Caco-2 (cell line): Measurements from ENCODE around the gene TARDBP. TPM values are rescaled to one million over a fixed set of nuclear protein-coding genes. Genes with fewer than 3 reads are reported as not detected.

ENCODE experiments used
- BruUV-seq: library from RNA; stranded (reverse); fragments of 400-500 nt; replicated peaks from 2 replicates; lab custom pipeline; 2021; lab: Mats Ljungman, UMichigan
- CTCF ChIA-PET: fragments of 300-600 bp; sonication (Branson Sonifier 250); formaldehyde crosslinking; loops from one replicate; lab custom pipeline; 2022; ENCODE audit warnings: antibody characterized with exemption; lab: Charles Lee
- POLR2A ChIA-PET: fragments of 300-600 bp; sonication (Branson Sonifier 250); formaldehyde crosslinking; loops from one replicate; lab custom pipeline; 2022; ENCODE audit warnings: antibody characterized with exemption; lab: Charles Lee
- DNase-seq, 2 experiments: peaks; one replicate each; pipeline versions ENCODE4 v3.0.0 to v3.0.0-alpha.2; 2020 to 2022
- H3K27me3 ChIP-seq: replicated peaks from 2 replicates; pipeline ENCODE4 v1.6.0; 2011; ENCODE audit warnings: low read length; ENCODE audit not compliant: control insufficient read depth, insufficient read depth
- H3K36me3 ChIP-seq: 2 replicates; pipeline ENCODE4 v1.5.1; 2011; ENCODE audit warnings: low read length; ENCODE audit not compliant: control insufficient read depth, insufficient read depth
- H3K4me1 ChIP-seq: fragments of 250-450 bp; sonication (Bioruptor Pico); 2 replicates; pipeline ENCODE4 v1.5.1; 2020; ENCODE audit warnings: mild to moderate bottlenecking
- H3K4me3 ChIP-seq: 2 replicates; pipeline ENCODE4 v1.5.1; 2011; ENCODE audit warnings: low read depth, mild to moderate bottlenecking, control low read depth, low read length
- H3K9me3 ChIP-seq: fragments of 250-450 bp; sonication (Bioruptor Pico); 2 replicates; pipeline ENCODE4 v1.5.1; 2020; ENCODE audit warnings: mild to moderate bottlenecking, moderate library complexity
- H3K27ac Mint-ChIP-seq: one replicate; pipeline ENCODE4 v1.8.0; 2022; ENCODE audit warnings: mixed read lengths; ENCODE audit not compliant: unreplicated experiment
- H3K27me3 Mint-ChIP-seq: one replicate; pipeline ENCODE4 v1.8.0; 2022; ENCODE audit warnings: mixed read lengths; ENCODE audit not compliant: insufficient read depth, unreplicated experiment
- H3K36me3 Mint-ChIP-seq: one replicate; pipeline ENCODE4 v1.8.0; 2022; ENCODE audit warnings: mild to moderate bottlenecking, mixed read lengths; ENCODE audit not compliant: insufficient read depth, unreplicated experiment
- H3K4me1 Mint-ChIP-seq: one replicate; pipeline ENCODE4 v1.8.0; 2022; ENCODE audit warnings: low read depth, mixed read lengths; ENCODE audit not compliant: unreplicated experiment
- H3K4me3 Mint-ChIP-seq: one replicate; pipeline ENCODE4 v1.8.0; 2022; ENCODE audit warnings: mild to moderate bottlenecking, moderate library complexity, mixed read lengths; ENCODE audit not compliant: unreplicated experiment
- H3K9me3 Mint-ChIP-seq: one replicate; pipeline ENCODE4 v1.8.0; 2022; ENCODE audit warnings: mixed read lengths; ENCODE audit not compliant: unreplicated experiment
- intact Hi-C: fragments of 100-400 bp; cut with micrococcal nuclease; formaldehyde crosslinking; loops from one replicate; pipeline ENCODE4 v1.10.0; 2022; ENCODE audit not compliant: unreplicated experiment
- total RNA-seq: library from RNA; stranded (reverse); gene quantifications from 2 replicates; pipeline ENCODE4 v1.2.3, GENCODE V29; 2022
- TF ChIP-seq, protein P1 (sequence below), 2 experiments: fragments of 200-600 bp in 1 of 2; IDR thresholded peaks; 1 replicate in 1 of 2; 2 replicates in 1 of 2; pipeline versions ENCODE4 v1.5.1 to v1.8.0; 2011 to 2022; ENCODE audit warnings: antibody characterized with exemption in 1 of 2, control low read depth in 1 of 2, inconsistent platforms in 1 of 2, low read depth in 1 of 2, low read length in 1 of 2, mild to moderate bottlenecking in 1 of 2, moderate library complexity in 1 of 2; ENCODE audit not compliant: insufficient read depth in 1 of 2, severe bottlenecking in 1 of 2, unreplicated experiment in 1 of 2

Gene TARDBP
- total RNA-seq, 1 experiment from 2014 or later = 181 TPM

DNA sequence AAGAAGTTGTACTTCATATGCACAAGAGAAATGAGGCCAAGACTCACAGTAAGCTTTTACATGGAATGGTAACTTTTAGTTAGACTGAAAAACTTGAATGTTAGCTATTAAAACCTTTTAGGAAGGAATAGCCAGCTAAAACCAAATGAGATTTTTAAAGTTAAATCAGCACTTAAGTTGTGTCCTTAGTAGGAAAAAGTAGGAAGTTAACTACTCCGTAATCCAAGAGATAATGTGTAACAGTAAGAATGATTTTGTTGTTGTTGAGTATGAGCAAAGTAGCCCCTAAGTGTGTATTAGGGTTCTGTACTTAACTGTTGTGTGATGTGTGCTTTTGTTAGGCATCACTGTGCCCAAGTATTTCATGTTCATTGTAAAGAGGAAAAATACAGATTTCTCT lies 13.2 kb downstream of the TARDBP start:
- Histone ChIP-seq H3K36me3 (peaks cover 2% of the 10 kb centered on the region), H3K4me3 (no peak overlapping the region), H3K27me3 (no peaks in the 10 kb centered on the region), H3K9me3 (no peaks in the 10 kb centered on the region), H3K4me1 (no peaks in the 10 kb centered on the region)
- CTCF ChIA-PET = no interaction called here
- POLR2A ChIA-PET = no interaction called here
- Mint-ChIP-seq H3K9me3 (no peaks in the 10 kb centered on the region), H3K4me3 (no peak overlapping the region), H3K36me3 (peaks cover 84% of the 10 kb centered on the region), H3K4me1 (no peaks in the 10 kb centered on the region), H3K27ac (no peak overlapping the region), H3K27me3 (no peaks in the 10 kb centered on the region)
- TF ChIP-seq, protein P1, sequence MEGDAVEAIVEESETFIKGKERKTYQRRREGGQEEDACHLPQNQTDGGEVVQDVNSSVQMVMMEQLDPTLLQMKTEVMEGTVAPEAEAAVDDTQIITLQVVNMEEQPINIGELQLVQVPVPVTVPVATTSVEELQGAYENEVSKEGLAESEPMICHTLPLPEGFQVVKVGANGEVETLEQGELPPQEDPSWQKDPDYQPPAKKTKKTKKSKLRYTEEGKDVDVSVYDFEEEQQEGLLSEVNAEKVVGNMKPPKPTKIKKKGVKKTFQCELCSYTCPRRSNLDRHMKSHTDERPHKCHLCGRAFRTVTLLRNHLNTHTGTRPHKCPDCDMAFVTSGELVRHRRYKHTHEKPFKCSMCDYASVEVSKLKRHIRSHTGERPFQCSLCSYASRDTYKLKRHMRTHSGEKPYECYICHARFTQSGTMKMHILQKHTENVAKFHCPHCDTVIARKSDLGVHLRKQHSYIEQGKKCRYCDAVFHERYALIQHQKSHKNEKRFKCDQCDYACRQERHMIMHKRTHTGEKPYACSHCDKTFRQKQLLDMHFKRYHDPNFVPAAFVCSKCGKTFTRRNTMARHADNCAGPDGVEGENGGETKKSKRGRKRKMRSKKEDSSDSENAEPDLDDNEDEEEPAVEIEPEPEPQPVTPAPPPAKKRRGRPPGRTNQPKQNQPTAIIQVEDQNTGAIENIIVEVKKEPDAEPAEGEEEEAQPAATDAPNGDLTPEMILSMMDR (IDR thresholded peaks at IDR 0.05; ENCODE audit: insufficient read depth in 1 of 2, low read depth in 1 of 2, low read length in 1 of 2, severe bottlenecking in 1 of 2, unreplicated experiment in 1 of 2) = no peak
- DNase-seq = no peak
- intact Hi-C loops = no loop called here
- BruUV-seq = no TSS peak

DNA sequence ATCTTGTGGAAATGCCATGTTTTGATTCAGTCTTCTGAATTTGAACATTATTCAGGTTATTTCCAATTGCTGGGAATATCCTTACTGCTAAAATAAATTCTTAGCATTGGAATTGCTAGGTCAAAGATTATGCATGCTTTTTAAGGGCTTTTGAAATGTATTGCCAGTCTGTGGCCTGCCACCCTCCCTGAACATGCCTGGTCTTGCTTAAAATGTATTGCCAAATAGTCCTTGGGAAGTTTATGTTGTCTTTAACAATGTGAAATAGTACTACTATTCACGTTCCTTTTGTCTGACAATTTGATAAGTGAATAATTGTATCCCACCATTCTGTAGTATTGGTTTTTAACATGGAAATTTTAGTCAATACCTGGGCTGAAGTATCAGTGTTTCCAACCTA lies 13.6 kb downstream of the TARDBP start:
- H3K4me1 Mint-ChIP-seq = no peaks in the 10 kb centered on the region
- no peaks in the 10 kb centered on the region for H3K9me3 Mint-ChIP-seq
- CTCF ChIA-PET = no interaction called here
- Histone ChIP-seq H3K36me3 (peaks cover 2% of the 10 kb centered on the region), H3K4me3 (no peak overlapping the region), H3K4me1 (no peaks in the 10 kb centered on the region), H3K27me3 (no peaks in the 10 kb centered on the region), H3K9me3 (no peaks in the 10 kb centered on the region)
- intact Hi-C loops = no loop called here
- POLR2A ChIA-PET = no interaction called here
- H3K27ac Mint-ChIP-seq = no peak overlapping the region
- no peaks in the 10 kb centered on the region for H3K27me3 Mint-ChIP-seq
- TF ChIP-seq, protein P1 (IDR thresholded peaks at IDR 0.05; ENCODE audit: insufficient read depth in 1 of 2, low read depth in 1 of 2, low read length in 1 of 2, severe bottlenecking in 1 of 2, unreplicated experiment in 1 of 2) = no peak
- no peak for DNase-seq
- no TSS peak for BruUV-seq
- no peak overlapping the region for H3K4me3 Mint-ChIP-seq
- peaks cover 84% of the 10 kb centered on the region for H3K36me3 Mint-ChIP-seq

DNA sequence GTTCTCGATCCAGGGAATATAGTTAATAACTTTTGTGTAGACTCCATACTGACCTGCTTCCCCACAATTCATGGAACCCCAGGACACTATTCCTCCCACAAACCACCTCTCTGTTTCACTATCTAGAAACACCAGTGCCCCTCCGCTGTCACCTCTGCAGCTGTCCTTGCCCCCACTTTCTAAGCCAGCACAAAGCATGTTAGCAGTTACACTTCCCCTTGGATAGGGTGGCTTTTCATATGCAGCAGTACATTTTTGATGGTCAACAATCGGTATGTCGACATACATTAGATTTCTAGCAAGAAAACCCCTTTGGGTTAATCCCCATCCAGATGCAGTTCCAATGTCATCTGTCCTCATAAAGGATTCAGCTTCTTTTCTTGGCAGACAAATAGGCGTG lies 14.4 kb downstream of the TARDBP start:
- Mint-ChIP-seq H3K9me3 (no peaks in the 10 kb centered on the region), H3K4me3 (no peak overlapping the region), H3K27me3 (no peaks in the 10 kb centered on the region), H3K4me1 (no peaks in the 10 kb centered on the region), H3K27ac (no peak overlapping the region), H3K36me3 (peaks cover 78% of the 10 kb centered on the region)
- Histone ChIP-seq H3K9me3 (no peaks in the 10 kb centered on the region), H3K36me3 (peaks cover 2% of the 10 kb centered on the region), H3K27me3 (no peaks in the 10 kb centered on the region), H3K4me1 (no peaks in the 10 kb centered on the region), H3K4me3 (no peak overlapping the region)
- POLR2A ChIA-PET = no interaction called here
- BruUV-seq = no TSS peak
- TF ChIP-seq, protein P1 (IDR thresholded peaks at IDR 0.05; ENCODE audit: insufficient read depth in 1 of 2, low read depth in 1 of 2, low read length in 1 of 2, severe bottlenecking in 1 of 2, unreplicated experiment in 1 of 2) = no peak
- intact Hi-C loops = no loop called here
- DNase-seq = no peak
- CTCF ChIA-PET = no interaction called here
